ENCODE data around the gene SLC25A18. TPM values are rescaled to one million over a fixed set of nuclear protein-coding genes. Genes with fewer than 3 reads are reported as not detected.
"Not testable (repeated sequence)": the region's sequence is repeated elsewhere in the genome, so short reads cannot be mapped to it uniquely, and the experiment has no call there.

The SLC25A18 gene
- 6.0 TPM for total RNA-seq (ENCODE audit: insufficient read depth, low replicate concordance)

- no peak for DNase-seq (ENCODE audit: low spot score)
Observed at GRCh38 chr22:17562906-17563870, at the start of gene SLC25A18. Gene SLC25A18 (plus strand): TSS chr22:17563498. CDS start chr22:17579945, 16,447 bp downstream.

DNA sequence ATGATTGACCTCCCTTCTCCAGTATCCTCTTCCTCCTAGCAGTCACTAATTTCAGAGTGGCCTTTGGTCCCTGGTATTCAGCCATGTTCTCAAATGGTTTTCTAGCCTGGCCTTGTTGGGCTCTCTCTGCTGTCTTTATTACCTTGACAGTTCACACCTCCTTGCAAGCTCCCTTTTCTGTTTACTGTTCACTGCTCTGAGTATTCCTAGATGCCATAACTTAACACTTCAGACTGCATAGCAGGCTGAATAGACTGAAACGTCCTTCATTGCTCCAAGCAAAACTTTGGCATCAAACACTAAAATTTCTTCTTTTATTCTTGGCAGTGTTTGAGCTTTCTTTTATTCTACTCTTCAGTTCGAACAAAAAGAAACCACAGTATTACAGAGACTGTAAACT lies 49.7 kb upstream of the SLC25A18 start:
- DNase-seq (ENCODE audit: low spot score) = no peak

- DNase-seq (ENCODE audit: low spot score) = no peak
Observed at GRCh38 chr22:17514084-17514483, 49.2 kb upstream of the SLC25A18 start.

- DNase-seq (ENCODE audit: low spot score) = no peak
Observed at GRCh38 chr22:17518406-17518805, 44.9 kb upstream of the SLC25A18 start.

- DNase-seq (ENCODE audit: low spot score) = not testable (repeated sequence)
Observed at GRCh38 chr22:17521971-17522370, 41.3 kb upstream of the SLC25A18 start.

DNA sequence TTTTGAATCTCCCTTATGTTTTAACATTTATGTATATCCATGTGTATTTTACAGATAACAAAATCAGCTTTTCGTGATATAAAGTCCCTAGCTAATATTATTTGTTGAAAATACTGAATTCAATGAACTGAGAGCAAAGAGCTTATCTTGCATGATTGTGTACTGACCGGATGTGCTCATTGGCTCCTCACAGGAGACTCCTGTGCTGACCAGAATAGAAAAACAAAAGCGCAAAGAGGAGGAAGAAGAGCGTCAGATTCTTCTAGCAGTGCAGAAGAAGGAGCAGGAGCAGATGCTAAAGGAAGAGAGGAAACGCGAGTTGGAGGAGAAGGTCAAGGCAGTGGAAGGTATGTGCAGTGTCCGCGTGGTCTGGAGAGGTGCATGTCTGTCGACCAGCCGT lies 39.4 kb upstream of the SLC25A18 start:
- DNase-seq (ENCODE audit: low spot score) = no peak

- peak; percentile 7 for DNase-seq (ENCODE audit: low spot score)
Observed at GRCh38 chr22:17536269-17536668, 27.0 kb upstream of the SLC25A18 start.

- no peak for DNase-seq (ENCODE audit: low spot score)
Observed at GRCh38 chr22:17537155-17537554, 26.1 kb upstream of the SLC25A18 start.

DNA sequence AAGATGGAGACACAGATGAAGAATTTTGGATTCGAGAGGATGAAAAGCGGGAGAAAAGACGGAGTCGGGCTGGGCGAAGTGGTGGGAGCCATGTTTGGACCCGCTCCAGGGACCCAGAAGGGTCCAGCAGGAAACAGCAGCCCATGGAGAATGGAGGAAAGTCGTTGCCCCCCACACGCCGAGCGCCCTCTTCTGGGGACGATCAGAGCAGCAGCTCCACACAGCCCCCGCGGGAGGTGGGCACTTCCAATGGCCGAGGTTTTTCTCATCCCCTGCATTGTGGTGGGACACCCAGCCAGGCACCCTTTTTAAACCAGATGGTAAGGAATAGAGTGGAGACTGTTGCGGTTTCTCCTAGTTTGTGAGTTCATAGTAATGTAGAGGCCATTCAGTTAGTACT lies 22.8 kb upstream of the SLC25A18 start:
- no peak for DNase-seq (ENCODE audit: low spot score)

DNA sequence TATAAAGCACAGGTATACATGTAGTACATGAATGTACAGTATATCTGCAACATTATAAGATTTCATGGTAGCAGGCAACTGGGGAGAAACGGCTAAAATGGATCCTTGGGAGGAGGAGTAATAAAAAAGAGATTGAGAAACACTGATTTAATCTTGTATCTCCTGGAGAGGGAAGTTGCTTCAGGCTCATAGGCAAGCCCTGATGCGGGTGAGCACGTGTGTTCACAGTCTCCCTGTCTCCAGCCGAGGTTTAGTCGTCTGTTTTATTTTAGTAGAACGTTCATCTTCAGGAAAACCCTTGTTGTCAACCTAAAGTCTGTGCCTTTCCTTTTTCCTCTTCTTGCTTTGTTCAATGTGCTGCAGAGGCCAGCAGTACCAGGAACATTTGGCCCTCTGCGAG lies 21.8 kb upstream of the SLC25A18 start:
- no peak for DNase-seq (ENCODE audit: low spot score)

DNA sequence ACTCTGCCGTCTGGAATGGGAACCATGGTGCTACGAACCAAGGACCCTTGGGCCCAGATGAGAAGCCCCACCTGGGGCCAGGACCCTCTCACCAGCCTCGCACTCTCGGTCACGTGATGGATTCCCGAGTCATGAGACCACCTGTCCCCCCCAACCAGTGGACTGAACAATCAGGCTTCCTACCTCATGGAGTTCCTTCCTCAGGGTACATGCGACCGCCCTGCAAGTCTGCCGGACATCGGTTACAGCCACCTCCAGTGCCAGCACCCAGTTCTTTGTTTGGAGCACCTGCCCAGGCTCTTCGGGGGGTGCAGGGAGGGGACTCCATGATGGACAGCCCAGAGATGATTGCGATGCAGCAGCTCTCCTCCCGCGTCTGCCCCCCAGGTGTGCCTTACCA lies 20.8 kb upstream of the SLC25A18 start:
- DNase-seq (ENCODE audit: low spot score) = no peak

DNA sequence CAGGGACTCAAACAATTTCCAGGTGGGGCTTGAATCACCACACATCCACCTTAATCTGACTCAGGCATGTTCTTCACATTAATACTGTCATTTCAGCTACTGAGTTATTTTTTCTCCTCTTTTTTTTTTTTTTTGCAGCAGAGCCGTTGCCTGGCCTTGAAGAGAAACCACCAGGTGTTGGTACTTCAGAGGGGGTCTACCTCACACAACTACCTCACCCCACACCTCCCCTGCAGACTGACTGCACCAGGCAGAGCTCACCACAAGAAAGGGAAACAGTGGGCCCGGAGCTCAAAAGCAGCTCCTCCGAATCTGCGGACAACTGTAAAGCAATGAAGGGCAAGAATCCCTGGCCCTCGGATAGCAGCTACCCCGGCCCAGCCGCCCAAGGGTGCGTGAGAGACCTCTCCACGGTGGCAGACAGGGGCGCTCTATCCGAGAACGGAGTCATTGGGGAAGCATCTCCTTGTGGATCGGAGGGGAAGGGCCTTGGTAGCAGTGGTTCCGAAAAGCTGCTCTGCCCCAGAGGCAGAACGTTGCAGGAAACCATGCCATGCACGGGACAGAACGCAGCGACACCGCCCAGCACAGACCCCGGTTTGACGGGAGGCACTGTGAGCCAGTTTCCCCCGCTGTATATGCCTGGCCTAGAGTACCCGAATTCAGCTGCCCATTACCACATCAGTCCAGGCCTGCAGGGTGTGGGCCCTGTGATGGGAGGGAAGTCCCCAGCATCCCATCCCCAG lies 15.1 kb upstream of the SLC25A18 start:
- no peak for DNase-seq (ENCODE audit: low spot score)

- no peak for DNase-seq (ENCODE audit: low spot score)
Observed at GRCh38 chr22:17548756-17549035, 14.6 kb upstream of the SLC25A18 start.

DNA sequence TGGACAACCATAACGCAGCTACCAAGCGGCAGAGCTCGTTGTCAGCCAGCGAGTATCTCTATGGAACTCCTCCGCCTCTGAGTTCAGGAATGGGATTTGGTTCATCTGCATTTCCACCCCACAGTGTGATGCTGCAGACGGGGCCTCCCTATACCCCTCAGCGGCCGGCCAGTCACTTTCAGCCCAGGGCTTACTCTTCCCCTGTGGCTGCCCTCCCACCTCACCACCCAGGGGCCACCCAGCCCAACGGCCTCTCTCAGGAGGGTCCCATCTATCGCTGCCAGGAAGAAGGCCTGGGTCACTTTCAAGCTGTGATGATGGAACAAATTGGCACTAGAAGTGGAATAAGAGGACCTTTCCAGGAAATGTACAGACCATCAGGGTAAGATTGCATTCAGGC lies 14.1 kb upstream of the SLC25A18 start:
- no peak for DNase-seq (ENCODE audit: low spot score)

GRCh38 chr22:17549655-17550054 lies 13.6 kb upstream of the SLC25A18 start:
- DNase-seq (ENCODE audit: low spot score) = no peak

DNA sequence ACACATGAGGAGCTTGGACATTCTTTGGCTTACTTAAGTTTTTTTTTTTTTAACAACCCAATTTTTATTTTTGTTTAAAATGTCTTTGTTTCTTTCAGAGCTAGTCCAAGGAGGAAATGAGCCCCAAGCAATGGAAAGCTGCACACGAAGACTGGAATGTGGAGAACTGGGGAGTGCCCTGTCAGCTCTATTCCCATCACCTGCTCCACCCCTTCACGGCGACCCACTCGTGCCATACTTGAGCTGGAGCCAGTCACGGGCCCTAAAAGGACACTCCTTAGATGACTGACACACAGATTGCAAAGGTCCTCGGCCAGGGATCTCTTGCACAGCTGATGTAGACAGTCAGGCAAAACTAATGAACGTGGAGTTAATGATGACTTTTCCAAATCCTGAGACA lies 10.6 kb upstream of the SLC25A18 start:
- no peak for DNase-seq (ENCODE audit: low spot score)

- no peak for DNase-seq (ENCODE audit: low spot score)
Observed at GRCh38 chr22:17554814-17555213, 8.5 kb upstream of the SLC25A18 start.

GRCh38 chr22:17559188-17559587 lies 4.1 kb upstream of the SLC25A18 start:
- DNase-seq (ENCODE audit: low spot score) = no peak

DNA sequence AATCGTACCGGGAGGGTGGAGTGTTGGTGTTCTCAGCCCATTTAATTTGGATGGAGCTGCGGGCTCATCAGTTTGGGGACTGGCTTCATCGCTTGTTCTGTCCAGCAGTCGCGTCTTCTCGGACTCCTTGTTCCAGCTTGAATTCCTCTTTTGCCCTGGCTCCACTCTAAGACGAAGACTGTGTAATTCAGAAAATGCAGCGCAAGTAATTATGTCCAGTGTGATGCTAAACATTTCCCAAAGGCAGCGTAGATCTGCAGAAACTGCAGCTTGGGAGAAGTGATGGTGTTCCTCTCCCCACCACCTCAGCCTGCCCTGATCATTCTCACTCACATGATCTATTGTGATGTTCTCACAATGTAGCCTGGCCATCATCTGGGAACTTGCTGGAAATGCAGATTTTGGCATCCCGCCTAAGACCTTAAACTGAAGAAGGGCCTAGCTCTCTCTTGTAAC lies 666 bp downstream of the SLC25A18 start:
- no peak for DNase-seq (ENCODE audit: low spot score)

- DNase-seq (ENCODE audit: low spot score) = not testable (repeated sequence)
Observed at GRCh38 chr22:17566016-17566687, 2.9 kb downstream of the SLC25A18 start.

GRCh38 chr22:17566776-17567175 lies 3.5 kb downstream of the SLC25A18 start:
- DNase-seq (ENCODE audit: low spot score) = no peak

DNA sequence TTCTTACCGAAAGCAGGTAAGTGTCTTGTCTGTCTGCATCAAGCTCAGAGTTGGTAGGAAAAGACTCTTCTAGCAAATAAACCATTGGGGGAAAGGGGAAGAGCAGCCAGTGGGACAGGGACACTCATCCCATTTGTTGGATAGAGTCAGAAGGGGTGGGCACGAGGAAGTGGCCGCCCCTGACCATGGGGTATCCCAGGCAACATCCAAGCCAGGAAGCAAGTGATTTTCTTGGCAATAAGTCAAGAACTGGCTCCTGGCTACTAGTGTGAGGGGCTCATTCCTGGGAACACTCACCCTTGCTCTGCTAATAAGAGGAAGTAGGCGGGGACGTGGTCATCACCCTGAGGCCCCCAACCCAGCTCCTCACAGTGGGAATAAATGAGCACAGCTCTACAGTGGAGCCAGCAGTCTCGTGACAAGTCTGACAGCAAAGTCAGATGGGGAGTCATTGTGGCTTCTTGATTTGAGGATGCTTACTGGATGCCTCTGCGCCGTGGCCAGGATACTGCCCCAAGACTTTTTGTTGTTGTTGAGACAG lies 6.7 kb downstream of the SLC25A18 start:
- no peak for DNase-seq (ENCODE audit: low spot score)
